SK-N-MC (cell line): ENCODE measurements around the gene NSMCE1.
A peak's percentile ranks its signal among the peaks of the same experiment; 100 is the strongest.

Experiments
- DNase-seq: peaks from one replicate; pipeline ENCODE4 v3.0.0-alpha.2; 2011; ENCODE audit warnings: low read depth, low spot score
- H3K27ac ChIP-seq: fragments of 200-600 bp; sonication (generic); 2 replicates; pipeline ENCODE4 v1.5.1; 2016; ENCODE audit warnings: mixed run types
- H3K36me3 ChIP-seq: fragments of 200-600 bp; sonication (generic); 2 replicates; pipeline ENCODE4 v1.6.1; 2017; ENCODE audit warnings: antibody characterized with exemption, low read length, mixed read lengths; ENCODE audit not compliant: insufficient read depth
- H3K4me3 ChIP-seq: fragments of 200-600 bp; sonication (generic); 2 replicates; pipeline ENCODE4 v1.5.1; 2016
- H3K9ac ChIP-seq: fragments of 200-600 bp; sonication (generic); 2 replicates; pipeline ENCODE4 v1.8.0; 2017; ENCODE audit warnings: mixed run types, mixed read lengths; ENCODE audit not compliant: insufficient read length
- H3K9me3 ChIP-seq: fragments of 200-600 bp; sonication (generic); 2 replicates; pipeline ENCODE4 v1.6.1; 2017; ENCODE audit warnings: low read depth, mild to moderate bottlenecking, antibody characterized with exemption, low read length, moderate library complexity, mixed read lengths
- EZH2 ChIP-seq: fragments of 200-600 bp; sonication (generic); IDR thresholded peaks from one replicate; pipeline ENCODE4 v1.6.1; 2017; ENCODE audit warnings: antibody characterized with exemption
- FOXP2 ChIP-seq: optimal IDR thresholded peaks from 2 replicates; pipeline ENCODE3; 2011; ENCODE audit warnings: mild to moderate bottlenecking, moderate library complexity; ENCODE audit not compliant: insufficient read depth; ENCODE audit errors: extremely low read length, control extremely low read depth
- POLR2AphosphoS5 ChIP-seq: IDR thresholded peaks from 2 replicates; pipeline ENCODE4 v1.6.1; 2012; ENCODE audit warnings: mild to moderate bottlenecking, low read depth, low read length, borderline replicate concordance

NSMCE1 gene

GRCh38 chr16:27223226-27223610, 45.4 kb downstream of the NSMCE1 start:
- Histone ChIP-seq H3K36me3 (no peaks in the 10 kb centered on the region; the same call in 1 of the 2 replicates), H3K9ac (no peak overlapping the region), H3K9me3 (no peaks in the 10 kb centered on the region), H3K27ac (no peak overlapping the region), H3K4me3 (no peak overlapping the region)
- no peak for TF ChIP-seq POLR2AphosphoS5
- TF ChIP-seq EZH2 = no peak
- TF ChIP-seq FOXP2 = no peak
- no peak for DNase-seq

GRCh38 chr16:27222249-27223225, 46.0 kb downstream of the NSMCE1 start:
- Histone ChIP-seq H3K9ac (no peak overlapping the region), H3K4me3 (no peak overlapping the region), H3K27ac (no peak overlapping the region), H3K9me3 (no peaks in the 10 kb centered on the region), H3K36me3 (no peaks in the 10 kb centered on the region; the same call in 1 of the 2 replicates)
- DNase-seq = no peak
- TF ChIP-seq POLR2AphosphoS5 = no peak
- no peak for TF ChIP-seq EZH2
- no peak for TF ChIP-seq FOXP2

GRCh38 chr16:27221576-27222248, 46.9 kb downstream of the NSMCE1 start:
- Histone ChIP-seq H3K9me3 (no peaks in the 10 kb centered on the region), H3K36me3 (no peaks in the 10 kb centered on the region; the same call in 1 of the 2 replicates), H3K4me3 (no peak overlapping the region), H3K27ac (no peak overlapping the region), H3K9ac (no peak overlapping the region)
- DNase-seq = no peak
- TF ChIP-seq POLR2AphosphoS5 (no peak), FOXP2 (no peak), EZH2 (no peak)

- no peak for TF ChIP-seq EZH2
- no peak for TF ChIP-seq FOXP2
- TF ChIP-seq POLR2AphosphoS5 = no peak
- no peaks in the 10 kb centered on the region for H3K9me3 ChIP-seq
- no peak for DNase-seq
- H3K27ac ChIP-seq = no peak overlapping the region
- no peaks in the 10 kb centered on the region; the same call in 1 of the 2 replicates for H3K36me3 ChIP-seq
- H3K9ac ChIP-seq = no peak overlapping the region
- H3K4me3 ChIP-seq = no peak overlapping the region
Measured at GRCh38 chr16:27220991-27221390, 47.6 kb downstream of the NSMCE1 start.

GRCh38 chr16:27220527-27220926, 48.0 kb downstream of the NSMCE1 start:
- no peak overlapping the region for H3K9ac ChIP-seq
- DNase-seq = no peak
- H3K36me3 ChIP-seq = no peaks in the 10 kb centered on the region; the same call in 1 of the 2 replicates
- TF ChIP-seq FOXP2 = no peak
- TF ChIP-seq EZH2 = no peak
- TF ChIP-seq POLR2AphosphoS5 = no peak
- no peak overlapping the region for H3K4me3 ChIP-seq
- no peak overlapping the region for H3K27ac ChIP-seq
- H3K9me3 ChIP-seq = no peaks in the 10 kb centered on the region

GRCh38 chr16:27220120-27220519, 48.5 kb downstream of the NSMCE1 start:
- TF ChIP-seq EZH2 = no peak
- no peak for TF ChIP-seq FOXP2
- no peak for TF ChIP-seq POLR2AphosphoS5
- no peaks in the 10 kb centered on the region; the same call in 1 of the 2 replicates for H3K36me3 ChIP-seq
- no peak for DNase-seq

GRCh38 chr16:27219161-27219560, 49.4 kb downstream of the NSMCE1 start:
- DNase-seq = no peak
- Histone ChIP-seq H3K36me3 (no peaks in the 10 kb centered on the region; the same call in 1 of the 2 replicates), H3K9me3 (no peaks in the 10 kb centered on the region), H3K9ac (no peak overlapping the region), H3K4me3 (no peak overlapping the region), H3K27ac (peak overlapping the region; percentile 39; the same call in 1 of the 2 replicates)
- no peak for TF ChIP-seq FOXP2
- no peak for TF ChIP-seq POLR2AphosphoS5
- no peak for TF ChIP-seq EZH2

More at GRCh38 chr16:27220120-27220519, 48.5 kb downstream of the NSMCE1 start:
- H3K9me3 ChIP-seq = no peaks in the 10 kb centered on the region
- H3K27ac ChIP-seq = no peak overlapping the region
- H3K9ac ChIP-seq = no peak overlapping the region
- H3K4me3 ChIP-seq = no peak overlapping the region

GRCh38 chr16:27218756-27219155, 49.8 kb downstream of the NSMCE1 start:
- H3K4me3 ChIP-seq = no peak overlapping the region
- no peak overlapping the region for H3K9ac ChIP-seq
- H3K36me3 ChIP-seq = no peaks in the 10 kb centered on the region
- no peak overlapping the region for H3K27ac ChIP-seq
- DNase-seq = no peak
- TF ChIP-seq FOXP2 (no peak), POLR2AphosphoS5 (no peak), EZH2 (no peak)
- no peaks in the 10 kb centered on the region for H3K9me3 ChIP-seq
